NCI-H2029 (cell line): Measurements from ENCODE around the gene C5orf63.
"Not testable (repeated sequence)": the region's sequence is repeated elsewhere in the genome, so short reads cannot be mapped to it uniquely, and the experiment has no call there.

Source experiments
- DNase-seq: peaks from one replicate; lab custom pipeline; 2025; lab: John Stamatoyannopoulos, UW

Gene C5orf63

GRCh38 chr5:127074466-127074865 is 1.2 kb upstream of the C5orf63 start:
- no peak for DNase-seq

DNA sequence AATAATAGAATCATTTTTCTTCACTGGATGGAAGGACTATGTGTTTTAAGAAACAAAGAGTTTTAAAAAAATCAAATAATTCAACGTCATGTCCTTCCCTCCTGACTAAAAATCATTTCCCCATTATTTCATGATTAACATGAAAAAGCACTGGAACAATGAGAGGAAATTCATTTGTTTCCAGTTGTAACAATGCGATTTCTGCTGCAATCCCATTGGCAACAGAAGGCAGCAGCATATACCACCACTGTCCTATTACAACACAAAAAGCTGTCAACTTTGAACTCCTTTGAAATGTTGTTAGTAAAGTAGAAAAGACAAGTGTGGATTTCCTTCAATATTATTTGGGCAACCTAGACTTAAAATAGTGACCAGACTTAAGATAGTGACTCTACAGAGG is 3.1 kb downstream of the C5orf63 start:
- DNase-seq = no peak

GRCh38 chr5:127068493-127069214 is 4.6 kb downstream of the C5orf63 start:
- no peak for DNase-seq

GRCh38 chr5:127066721-127067120 is 6.6 kb downstream of the C5orf63 start:
- DNase-seq = no peak

GRCh38 chr5:127064253-127064840 is 9.0 kb downstream of the C5orf63 start:
- no peak for DNase-seq

- DNase-seq = no peak
These were observed 9.9 kb downstream of the C5orf63 start for GRCh38 chr5:127063257-127063913.

GRCh38 chr5:127061956-127062355 is 11.3 kb downstream of the C5orf63 start:
- no peak for DNase-seq

- DNase-seq = no peak
These were observed 11.8 kb downstream of the C5orf63 start for GRCh38 chr5:127061537-127061936.

- DNase-seq = no peak
These were observed 12.8 kb downstream of the C5orf63 start for GRCh38 chr5:127060470-127060985.

- no peak for DNase-seq
These were observed 16.4 kb downstream of the C5orf63 start for GRCh38 chr5:127056896-127057295.

GRCh38 chr5:127055880-127056653 is 17.2 kb downstream of the C5orf63 start:
- no peak for DNase-seq

- DNase-seq = not testable (repeated sequence)
These were observed 19.8 kb downstream of the C5orf63 start for GRCh38 chr5:127053551-127053950.

GRCh38 chr5:127053049-127053448 is 20.3 kb downstream of the C5orf63 start:
- DNase-seq = peak; percentile 78

DNA sequence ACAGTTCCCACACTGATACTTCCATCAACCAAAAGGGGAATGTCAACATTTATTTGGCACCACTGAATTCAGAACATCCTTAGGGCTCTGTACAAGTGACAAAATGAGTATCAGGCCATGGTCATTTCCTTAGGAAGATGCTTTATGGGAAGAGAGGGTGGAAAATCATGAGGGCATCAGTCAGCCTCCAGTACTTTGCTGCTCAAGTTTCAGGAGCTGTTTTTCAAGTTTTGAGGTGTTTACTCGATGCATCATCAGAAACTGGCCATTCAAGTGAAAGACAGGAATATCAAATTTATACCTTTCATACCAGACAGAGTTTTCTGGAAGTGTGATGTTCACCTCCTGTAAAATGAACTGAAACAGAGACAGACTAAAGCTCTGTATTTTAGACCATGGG is 21.7 kb downstream of the C5orf63 start:
- DNase-seq = no peak

DNA sequence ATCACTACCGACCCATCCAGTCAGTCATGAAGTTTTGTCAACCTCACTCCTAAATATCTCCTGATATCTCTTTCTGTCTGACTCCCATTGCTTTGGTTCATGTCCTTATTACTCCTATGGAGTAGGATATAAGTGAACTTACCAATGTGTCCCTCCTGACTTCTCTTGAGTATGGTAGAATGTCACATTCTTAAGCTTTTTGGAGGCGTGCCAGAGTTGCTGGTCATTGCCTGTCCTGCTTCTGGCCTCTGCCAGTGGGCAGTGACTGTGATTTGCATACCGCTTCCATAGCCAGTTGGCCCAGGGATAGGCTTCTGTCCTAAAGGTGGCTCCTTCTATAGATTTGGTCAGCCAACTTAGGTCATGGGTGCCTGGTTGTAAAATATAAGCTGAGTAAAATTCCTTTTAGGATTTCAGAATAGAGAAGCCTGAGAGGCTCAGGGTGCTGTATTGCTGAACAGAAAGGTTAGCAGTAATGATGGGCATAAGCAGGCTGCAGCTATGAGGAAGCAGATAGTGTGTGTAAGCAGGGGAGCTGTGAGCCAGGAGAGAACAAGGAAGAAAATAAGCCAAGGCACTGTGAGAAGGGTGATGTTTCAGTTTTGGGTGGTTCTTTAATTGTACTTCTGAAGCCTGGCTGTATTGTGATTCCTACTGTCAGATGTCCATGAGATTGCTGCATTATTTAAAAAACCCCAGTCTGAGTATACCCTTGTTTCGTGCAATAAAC is 26.8 kb downstream of the C5orf63 start:
- DNase-seq = no peak

- no peak for DNase-seq
These were observed 30.7 kb downstream of the C5orf63 start for GRCh38 chr5:127042593-127042992.

DNA sequence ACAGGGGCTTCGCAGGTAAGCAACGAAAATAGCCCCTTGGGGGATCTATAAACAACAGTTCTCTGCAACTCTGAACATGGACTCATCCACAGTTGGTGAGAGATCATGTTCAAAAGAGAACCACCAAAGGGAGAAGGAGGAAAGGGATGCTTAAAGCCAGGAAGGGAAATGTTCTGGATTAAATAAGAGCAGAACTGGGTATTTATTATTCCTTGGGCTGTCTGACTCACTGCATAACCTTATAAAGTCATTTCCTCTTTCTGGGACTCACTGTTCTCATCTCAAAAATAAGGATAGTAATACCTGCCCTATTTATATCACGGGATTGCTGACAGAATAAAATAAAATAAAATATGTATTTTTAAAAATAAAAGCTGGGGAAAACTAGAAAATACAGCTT is 31.7 kb downstream of the C5orf63 start:
- no peak for DNase-seq

- peak; percentile 65 for DNase-seq
These were observed 32.3 kb downstream of the C5orf63 start for GRCh38 chr5:127040796-127041520.

GRCh38 chr5:127038550-127038949 is 34.8 kb downstream of the C5orf63 start:
- no peak for DNase-seq

DNA sequence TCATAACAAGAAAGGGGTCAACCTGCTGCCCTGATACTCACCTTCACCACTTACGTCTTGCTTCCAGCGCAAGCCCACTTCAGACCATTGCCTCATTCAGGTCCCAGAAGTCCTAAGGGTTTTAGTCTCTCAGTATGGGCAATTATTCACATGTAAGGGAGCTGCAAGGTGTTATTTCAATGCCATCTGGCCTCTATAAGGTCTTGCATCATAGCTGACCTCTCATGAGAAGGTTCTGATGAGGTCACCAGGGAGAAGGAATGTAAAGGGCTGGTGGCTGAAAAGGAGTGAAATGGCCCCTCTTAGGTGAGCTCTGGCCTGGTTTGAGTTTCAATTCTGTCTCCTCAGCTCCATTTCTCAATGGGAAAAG is 41.5 kb downstream of the C5orf63 start:
- no peak for DNase-seq
